ENCODE data around the gene RTP2. TPM values are rescaled to one million over a fixed set of nuclear protein-coding genes. Genes with fewer than 3 reads are reported as not detected.

The RTP2 gene
- total and polyA plus RNA-seq, 2 donors (not counting 3 experiments of a cell fraction or from before 2014, with no cell fraction given) = not detected

DNA sequence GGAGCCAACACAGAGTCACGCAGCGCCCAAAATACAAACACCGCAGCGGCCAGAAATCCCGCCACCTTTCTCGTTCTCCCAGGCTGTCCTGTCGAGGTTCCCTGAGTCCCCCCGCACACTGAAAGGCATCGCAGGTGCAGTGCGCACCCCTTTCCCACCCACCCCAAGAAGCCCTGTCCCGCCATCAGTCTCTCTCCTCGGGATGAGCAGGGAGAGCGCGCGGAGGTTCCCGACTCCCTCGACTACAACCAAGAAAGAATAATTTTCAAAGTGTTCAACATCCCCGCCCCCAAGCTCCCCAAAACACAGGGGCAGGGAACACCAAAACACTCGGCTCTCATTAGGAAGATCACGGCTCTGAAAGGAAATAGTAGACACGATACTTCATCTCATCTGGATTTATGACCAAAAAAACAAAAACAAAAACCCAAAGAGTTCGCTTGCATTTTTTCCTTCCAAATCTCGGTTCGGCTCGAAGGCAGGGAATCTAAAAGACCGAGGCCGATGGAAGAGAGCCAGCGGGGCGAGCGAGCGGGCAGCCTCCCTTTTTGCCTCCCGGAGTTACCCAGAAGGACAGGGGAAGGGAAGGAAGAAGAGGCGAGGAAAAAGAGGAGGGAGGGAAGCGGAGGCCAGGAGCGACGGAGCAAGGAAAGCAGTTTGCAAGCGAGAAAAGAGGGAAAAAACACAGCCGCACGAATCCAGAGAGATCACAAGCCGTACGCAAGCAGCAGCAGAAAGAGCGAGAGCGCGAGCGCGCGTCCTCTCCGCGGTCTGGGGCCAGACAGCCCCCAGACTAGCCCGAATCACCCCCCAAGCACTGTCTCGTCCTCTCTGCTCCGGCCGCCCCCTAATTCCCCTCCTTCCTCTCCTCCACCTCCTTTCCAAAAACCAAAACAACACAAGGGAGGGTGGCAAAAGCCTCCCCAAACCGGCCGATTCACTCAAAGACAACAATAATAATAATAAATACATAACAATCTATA lies 42.1 kb upstream of the RTP2 start:
- dilution Hi-C loops (cut with MboI; ENCODE audit: extremely low pct_ligation_motif_present, low sequenced_read_pairs) (loop anchor here (5.0 to 25.0 kb wide), 2 partner anchors 918 to 1208 kb away; no protein-coding TSS in a partner anchor), intact Hi-C loops (cut with micrococcal nuclease) (loop anchor here (1.0 to 5.0 kb wide), 14 partner anchors 243 to 1204 kb away; partner anchors contain the start of gene LPP)
- DNase-seq (ENCODE audit: low read depth, low spot score) (peak; percentile 65), FAIRE-seq (peak; percentile 37)
- Histone ChIP-seq H3K4me3 (replicated peaks in 1 of 3; ENCODE audit: insufficient read depth in 1 of 3, low read depth in 1 of 3, low read length in 3 of 3) (peak overlapping the region; percentile 50 to 88 (median 85)), H3K79me2 (ENCODE audit: control insufficient read depth, insufficient read depth, low read length) (peaks cover 17% of the 10 kb centered on the region), H3K27me3 (ENCODE audit: control insufficient read depth in 2 of 2, insufficient read depth in 2 of 2, low read length in 2 of 2) (no peaks in the 10 kb centered on the region), H3K9ac (replicated peaks; ENCODE audit: extremely low read depth, insufficient read depth, low read length) (peak overlapping the region; percentile 100), H3K27ac (ENCODE audit: insufficient read depth, low read depth, low read length) (peak overlapping the region; percentile 100), H3K9me1 (replicated peaks; ENCODE audit: control insufficient read depth, extremely low read depth, insufficient read depth, low read length) (no peaks in the 10 kb centered on the region), H3K4me2 (ENCODE audit: insufficient read depth, low read length) (peak overlapping the region; percentile 96), H2AFZ (ENCODE audit: low read depth, low read length) (peak overlapping the region; percentile 80), H4K20me1 (replicated peaks; ENCODE audit: control insufficient read depth, extremely low read depth, insufficient read depth, low read length) (no peaks in the 10 kb centered on the region), H3K4me1 (ENCODE audit: control insufficient read depth, extremely low read depth, insufficient read depth, low read length) (peaks cover 28% of the 10 kb centered on the region), H3K36me3 (ENCODE audit: control insufficient read depth in 2 of 2, extremely low read depth in 1 of 2, insufficient read depth in 2 of 2, low read length in 2 of 2) (no peaks in the 10 kb centered on the region), H3K9me3 (replicated peaks; ENCODE audit: control insufficient read depth, insufficient read depth, low read length) (no peaks in the 10 kb centered on the region)
- ChIA-PET CTCF (interaction anchor here (0.6 to 9.2 kb wide), 9 partner anchors 408 to 1297 kb away, joined by 3 to 254 read pairs (median 3); no protein-coding TSS in a partner anchor), POLR2A (interaction anchor here (0.8 to 2.0 kb wide), 11 partner anchors 409 to 1228 kb away, joined by 3 to 13 read pairs (median 4); partner anchors contain the start of gene LPP)
- TSS peak; percentile 79 for BruUV-seq (replicated peaks)
- TF ChIP-seq EZH2 (IDR thresholded peaks at IDR 0.05; ENCODE audit: borderline replicate concordance, low read depth, low read length, severe bottlenecking) (no peak), POLR2A (IDR thresholded peaks at IDR 0.05; ENCODE audit: low read depth, low read length) (peak; percentile 4)
